ENCODE data around the gene ING5.

ING5 gene

DNA sequence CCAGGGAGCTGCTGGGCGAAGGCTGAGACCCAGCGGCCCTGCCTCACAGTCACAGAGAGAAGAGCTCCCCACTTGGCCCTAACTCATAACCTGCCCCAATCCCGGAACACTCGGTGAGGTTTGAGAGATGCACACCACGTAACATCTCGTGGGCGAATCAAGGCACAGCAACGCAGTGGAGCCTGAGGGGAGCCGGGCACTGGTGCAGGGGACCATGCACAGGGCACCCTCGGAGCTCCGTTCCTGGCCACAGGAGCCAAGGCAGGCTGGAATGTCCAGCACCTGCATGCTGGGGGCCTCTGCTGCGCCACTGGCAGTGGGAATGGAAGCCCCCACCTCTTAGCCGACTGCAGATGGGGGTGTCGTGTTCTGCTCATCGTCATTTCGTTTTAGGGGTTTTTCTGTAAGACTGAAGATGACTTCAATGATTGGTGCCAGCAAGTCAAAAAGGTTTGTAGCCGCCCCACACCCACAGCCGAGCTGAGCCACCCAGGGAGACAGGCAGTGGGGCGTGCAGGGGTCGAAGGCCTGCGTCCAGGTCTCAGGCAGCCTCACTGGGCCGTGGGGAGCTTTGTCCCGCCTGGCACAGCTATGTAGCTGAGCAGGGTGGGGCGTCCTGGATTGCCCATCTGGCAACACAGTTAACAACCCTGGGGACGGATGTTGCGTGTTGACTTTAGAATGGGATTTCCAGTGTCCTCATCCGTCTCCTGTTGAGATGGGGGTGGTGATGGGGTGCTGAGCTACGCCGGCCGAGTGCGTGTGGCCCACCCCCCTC lies 31.3 kb upstream of the ING5 start:
- Mint-ChIP-seq H3K27me3 (ENCODE audit: low read depth, poor library complexity) (no peaks in the 10 kb centered on the region), H3K27ac (no peak overlapping the region), H3K4me1 (peaks cover 23% of the 10 kb centered on the region), H3K9me3 (no peaks in the 10 kb centered on the region), H3K36me3 (ENCODE audit: low read depth) (peaks cover 33% of the 10 kb centered on the region), H3K4me3 (no peak overlapping the region)
- TF ChIP-seq, protein P1, sequence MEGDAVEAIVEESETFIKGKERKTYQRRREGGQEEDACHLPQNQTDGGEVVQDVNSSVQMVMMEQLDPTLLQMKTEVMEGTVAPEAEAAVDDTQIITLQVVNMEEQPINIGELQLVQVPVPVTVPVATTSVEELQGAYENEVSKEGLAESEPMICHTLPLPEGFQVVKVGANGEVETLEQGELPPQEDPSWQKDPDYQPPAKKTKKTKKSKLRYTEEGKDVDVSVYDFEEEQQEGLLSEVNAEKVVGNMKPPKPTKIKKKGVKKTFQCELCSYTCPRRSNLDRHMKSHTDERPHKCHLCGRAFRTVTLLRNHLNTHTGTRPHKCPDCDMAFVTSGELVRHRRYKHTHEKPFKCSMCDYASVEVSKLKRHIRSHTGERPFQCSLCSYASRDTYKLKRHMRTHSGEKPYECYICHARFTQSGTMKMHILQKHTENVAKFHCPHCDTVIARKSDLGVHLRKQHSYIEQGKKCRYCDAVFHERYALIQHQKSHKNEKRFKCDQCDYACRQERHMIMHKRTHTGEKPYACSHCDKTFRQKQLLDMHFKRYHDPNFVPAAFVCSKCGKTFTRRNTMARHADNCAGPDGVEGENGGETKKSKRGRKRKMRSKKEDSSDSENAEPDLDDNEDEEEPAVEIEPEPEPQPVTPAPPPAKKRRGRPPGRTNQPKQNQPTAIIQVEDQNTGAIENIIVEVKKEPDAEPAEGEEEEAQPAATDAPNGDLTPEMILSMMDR (IDR thresholded peaks at IDR 0.05): no peak
- no peak for DNase-seq

DNA sequence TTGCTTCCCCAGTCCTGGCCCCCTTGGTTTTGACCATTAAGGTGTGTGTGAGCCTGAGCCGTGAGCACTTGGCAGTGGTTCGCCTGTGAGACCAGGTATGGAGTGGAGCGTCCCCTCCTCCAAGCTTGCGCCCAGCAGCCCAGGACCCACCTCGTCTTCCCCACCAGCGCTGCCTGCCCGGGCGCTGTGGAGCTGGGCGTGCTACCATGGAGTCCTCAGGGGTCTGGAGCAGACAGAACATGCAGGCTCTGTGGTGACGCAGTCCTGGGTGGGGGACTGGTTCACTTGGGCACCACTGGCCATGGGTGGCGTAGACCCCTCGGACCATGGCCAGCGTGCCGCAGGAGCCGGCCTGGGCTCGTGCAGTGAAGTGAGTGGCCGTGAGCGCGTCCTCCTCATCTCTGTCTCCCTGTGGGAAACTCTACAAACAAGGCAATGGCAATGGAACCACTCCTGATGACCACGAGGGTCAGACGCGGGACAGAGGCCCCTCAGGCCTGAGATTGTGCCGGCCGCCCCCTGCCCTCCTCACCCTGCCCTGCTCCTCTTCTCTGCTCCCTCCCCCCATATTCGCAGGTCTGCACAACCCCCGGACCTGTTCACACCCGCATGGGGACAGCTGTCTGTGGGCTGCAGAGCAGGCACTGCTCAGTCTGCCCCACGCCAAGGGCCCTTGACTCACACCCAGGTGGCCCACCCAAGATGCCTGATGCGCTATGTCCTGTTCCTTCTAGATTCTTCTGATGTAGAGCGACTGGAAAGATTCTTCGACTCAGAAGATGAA lies 30.2 kb upstream of the ING5 start:
- Mint-ChIP-seq H3K4me1 (peaks cover 11% of the 10 kb centered on the region), H3K27me3 (ENCODE audit: low read depth, poor library complexity) (no peaks in the 10 kb centered on the region), H3K4me3 (no peak overlapping the region), H3K27ac (peak overlapping the region; percentile 71), H3K9me3 (no peaks in the 10 kb centered on the region), H3K36me3 (ENCODE audit: low read depth) (peaks cover 32% of the 10 kb centered on the region)
- TF ChIP-seq, protein P1 (IDR thresholded peaks at IDR 0.05): no peak
- DNase-seq: no peak

DNA sequence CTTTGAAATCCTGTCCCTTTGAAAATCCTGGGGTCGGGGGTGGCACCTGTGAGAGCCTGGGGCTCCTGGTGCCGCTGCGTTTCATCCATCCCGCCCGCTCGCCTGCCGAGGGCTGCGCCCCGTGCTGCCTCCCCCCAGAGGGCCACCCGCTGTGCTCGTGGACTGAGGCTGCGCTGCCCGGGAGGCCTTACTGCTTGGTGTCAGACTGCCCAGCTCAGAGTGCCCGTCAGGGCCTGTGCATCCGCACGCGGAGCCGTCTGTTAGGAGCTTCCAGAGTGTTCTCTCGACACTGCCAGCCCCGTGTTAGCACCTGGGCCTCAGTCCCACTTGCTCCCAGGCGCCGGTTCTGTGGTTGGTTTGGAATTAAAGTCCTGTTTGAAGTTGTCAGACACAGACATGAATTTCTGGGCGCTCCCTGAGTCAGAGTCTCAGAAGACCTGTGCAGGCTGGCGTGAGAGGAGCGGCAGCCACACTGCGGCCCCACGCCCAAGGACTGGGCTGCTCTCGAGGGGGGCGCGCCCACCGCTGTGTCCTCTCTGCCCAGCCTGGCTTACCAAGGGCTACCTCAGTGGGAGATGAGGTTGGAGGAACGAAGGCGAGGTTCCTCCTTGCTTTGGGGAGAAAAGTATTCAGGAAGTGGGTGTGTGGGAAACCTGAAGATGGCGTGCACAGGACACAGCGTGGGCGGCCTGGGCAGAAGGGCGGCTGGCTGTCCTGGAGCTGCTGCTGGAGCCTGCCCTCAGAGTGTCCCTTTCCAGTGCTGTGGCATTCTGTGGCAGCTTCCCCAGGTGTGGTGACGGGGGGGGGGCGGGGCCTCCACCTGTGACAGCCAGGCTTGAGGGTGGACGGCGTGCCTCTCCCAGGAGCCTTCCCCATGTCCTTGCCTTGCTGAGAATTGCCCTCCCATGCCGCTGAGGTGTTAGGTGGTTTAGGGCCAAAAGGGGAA lies 29.3 kb upstream of the ING5 start:
- TF ChIP-seq, protein P1 (IDR thresholded peaks at IDR 0.05): no peak
- Mint-ChIP-seq H3K4me1 (peaks cover 8% of the 10 kb centered on the region), H3K27ac (peak overlapping the region; percentile 71), H3K4me3 (no peak overlapping the region), H3K36me3 (ENCODE audit: low read depth) (peaks cover 31% of the 10 kb centered on the region), H3K27me3 (ENCODE audit: low read depth, poor library complexity) (no peaks in the 10 kb centered on the region), H3K9me3 (no peaks in the 10 kb centered on the region)
- no peak for DNase-seq

DNA sequence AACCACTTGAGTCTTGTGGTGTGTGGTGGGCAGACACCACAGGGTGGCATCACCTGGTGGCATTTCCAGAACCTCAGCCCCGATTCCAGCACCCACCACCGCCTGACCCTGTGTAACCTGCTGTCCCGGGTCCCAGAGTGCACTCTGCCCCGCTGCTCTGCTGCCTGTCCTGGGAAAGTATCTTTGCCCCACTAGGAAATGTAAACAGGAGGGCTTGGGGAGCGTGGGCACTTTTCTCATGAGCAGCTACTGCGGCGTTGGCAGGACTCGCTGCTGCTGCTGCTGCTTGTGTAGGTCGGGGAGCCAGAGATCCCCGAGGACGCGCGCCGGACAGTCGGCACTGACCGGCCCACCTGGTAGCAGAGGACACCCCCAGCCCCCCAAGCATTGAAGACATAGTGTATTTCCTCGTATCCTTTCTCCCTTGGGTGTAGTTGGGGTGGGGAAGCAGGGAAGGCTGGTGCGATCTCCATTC lies 28.6 kb upstream of the ING5 start:
- H3K36me3 Mint-ChIP-seq (ENCODE audit: low read depth): peaks cover 31% of the 10 kb centered on the region
- no peak overlapping the region for H3K27ac Mint-ChIP-seq
- no peaks in the 10 kb centered on the region for H3K9me3 Mint-ChIP-seq

More for the DNA sequence above, 28.6 kb upstream of the ING5 start:
- TF ChIP-seq, protein P1 (IDR thresholded peaks at IDR 0.05): no peak
- H3K27me3 Mint-ChIP-seq (ENCODE audit: low read depth, poor library complexity): no peaks in the 10 kb centered on the region
- peaks cover 8% of the 10 kb centered on the region for H3K4me1 Mint-ChIP-seq
- no peak for DNase-seq
- no peak overlapping the region for H3K4me3 Mint-ChIP-seq
